ENCODE measurements around the gene FAM131A.

FAM131A gene

DNA sequence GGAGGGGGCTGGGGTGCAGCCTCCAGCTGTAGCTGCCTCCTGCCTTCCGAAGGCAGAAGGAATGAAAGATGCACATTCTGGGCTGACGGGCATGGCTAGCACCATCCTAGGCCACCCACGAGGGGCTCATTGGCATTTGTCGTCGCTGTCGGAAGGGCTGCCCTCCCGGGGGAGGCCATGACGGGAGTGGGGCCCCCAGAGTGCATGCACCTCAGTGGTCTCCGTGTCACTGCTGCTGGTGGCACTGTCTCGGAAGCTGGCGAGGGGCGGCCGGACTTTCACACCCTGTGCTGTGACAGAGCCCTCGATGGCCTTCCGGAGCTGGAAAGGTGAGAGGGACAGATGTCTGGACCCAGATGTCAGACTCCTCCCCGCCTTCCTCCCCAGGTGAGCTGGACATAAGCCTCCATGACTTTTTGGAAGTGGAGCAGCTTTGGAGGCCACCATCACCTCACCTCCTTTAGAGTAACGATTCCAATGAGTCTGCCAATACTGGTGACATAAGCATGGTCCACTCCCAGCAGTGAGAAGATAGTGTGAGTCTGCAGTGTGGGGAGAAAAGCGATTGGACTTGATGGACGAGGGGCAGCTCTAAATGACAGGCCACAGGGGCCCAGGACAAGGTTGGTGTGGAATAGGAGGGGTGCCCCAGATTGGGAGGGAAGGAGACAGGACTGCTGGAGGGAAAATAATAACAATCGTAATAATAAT lies 9.2 kb downstream of the FAM131A start:
- no peak for TF ChIP-seq SPI1 (IDR thresholded peaks at IDR 0.05; ENCODE audit: low read depth, low read length)
- DNase-seq (ENCODE audit: insufficient read length, low spot score) (no peak), FAIRE-seq (no peak)

DNA sequence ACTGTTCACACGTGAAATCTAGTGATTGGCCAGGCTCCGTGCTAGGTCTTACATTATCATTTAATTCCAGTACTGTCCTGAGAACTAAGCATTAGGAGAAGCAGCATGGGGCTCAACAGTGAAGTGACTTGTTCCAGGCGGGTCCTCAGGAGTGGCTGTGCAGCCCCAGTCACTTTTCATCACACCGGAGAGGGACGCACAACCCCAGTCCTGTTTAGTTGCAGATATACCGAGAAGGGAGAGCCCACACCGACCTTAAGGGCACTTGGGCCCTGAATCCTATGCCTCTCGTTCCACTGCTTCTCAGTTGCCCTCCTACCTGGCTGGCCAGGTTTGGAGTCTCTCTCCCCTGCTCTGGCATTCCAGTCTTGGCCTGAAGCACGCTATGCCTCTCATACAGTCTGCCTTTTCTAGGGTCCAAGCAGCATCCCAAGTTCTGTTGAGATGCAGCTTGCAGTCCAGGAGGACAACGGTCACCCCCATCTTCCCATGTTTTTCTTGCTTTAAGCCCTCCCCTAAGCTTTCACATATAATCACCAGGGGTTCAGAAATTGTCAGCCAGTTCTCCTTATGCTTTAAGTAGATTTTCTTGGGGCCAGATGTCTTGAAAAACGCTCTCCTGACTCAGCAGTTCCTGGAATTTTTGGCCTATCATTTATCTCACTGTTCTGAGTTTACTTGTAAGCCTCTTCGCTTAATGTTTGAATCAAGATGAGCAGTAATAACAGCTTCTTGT lies 10.1 kb downstream of the FAM131A start:
- no peak for DNase-seq (ENCODE audit: insufficient read length, low spot score)
- no peak for FAIRE-seq

DNA sequence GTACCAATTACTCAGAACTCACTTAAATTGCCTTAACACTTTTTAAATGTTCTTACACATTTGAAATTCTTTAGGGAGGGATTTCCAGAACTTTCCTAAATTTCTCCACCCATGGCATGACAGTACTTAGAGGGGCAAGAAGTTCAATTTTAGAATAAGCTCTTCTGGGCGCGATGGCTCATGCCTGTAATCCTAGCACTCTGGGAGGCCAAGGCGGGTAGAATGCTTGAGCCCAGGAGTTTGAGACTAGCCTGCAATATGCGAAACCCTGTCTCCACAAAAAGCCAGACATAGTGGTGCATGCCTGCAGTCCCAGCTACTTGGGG lies 10.6 kb downstream of the FAM131A start:
- no peak for DNase-seq (ENCODE audit: insufficient read length, low spot score)
- no peak for FAIRE-seq
- TF ChIP-seq SPI1 (IDR thresholded peaks at IDR 0.05; ENCODE audit: low read depth, low read length) (no peak), POU2F2 (IDR thresholded peaks at IDR 0.05; ENCODE audit: low read depth, low read length) (no peak), PAX5 (IDR thresholded peaks at IDR 0.05; ENCODE audit: insufficient read depth, low read length, severe bottlenecking) (no peak), POLR2A (IDR thresholded peaks at IDR 0.05; ENCODE audit: low read depth, low read length) (no peak), TAF1 (IDR thresholded peaks at IDR 0.05; ENCODE audit: low read depth, low read length) (no peak), POLR2AphosphoS5 (IDR thresholded peaks at IDR 0.05; ENCODE audit: low read depth, low read length) (no peak)

More for the DNA sequence above, 10.1 kb downstream of the FAM131A start:
- TF ChIP-seq POLR2A (IDR thresholded peaks at IDR 0.05; ENCODE audit: low read depth, low read length) = no peak
- no peak for TF ChIP-seq POLR2AphosphoS5 (IDR thresholded peaks at IDR 0.05; ENCODE audit: low read depth, low read length)
- TF ChIP-seq POU2F2 (IDR thresholded peaks at IDR 0.05; ENCODE audit: low read depth, low read length) = no peak
- TF ChIP-seq TAF1 (IDR thresholded peaks at IDR 0.05; ENCODE audit: low read depth, low read length) = no peak

DNA sequence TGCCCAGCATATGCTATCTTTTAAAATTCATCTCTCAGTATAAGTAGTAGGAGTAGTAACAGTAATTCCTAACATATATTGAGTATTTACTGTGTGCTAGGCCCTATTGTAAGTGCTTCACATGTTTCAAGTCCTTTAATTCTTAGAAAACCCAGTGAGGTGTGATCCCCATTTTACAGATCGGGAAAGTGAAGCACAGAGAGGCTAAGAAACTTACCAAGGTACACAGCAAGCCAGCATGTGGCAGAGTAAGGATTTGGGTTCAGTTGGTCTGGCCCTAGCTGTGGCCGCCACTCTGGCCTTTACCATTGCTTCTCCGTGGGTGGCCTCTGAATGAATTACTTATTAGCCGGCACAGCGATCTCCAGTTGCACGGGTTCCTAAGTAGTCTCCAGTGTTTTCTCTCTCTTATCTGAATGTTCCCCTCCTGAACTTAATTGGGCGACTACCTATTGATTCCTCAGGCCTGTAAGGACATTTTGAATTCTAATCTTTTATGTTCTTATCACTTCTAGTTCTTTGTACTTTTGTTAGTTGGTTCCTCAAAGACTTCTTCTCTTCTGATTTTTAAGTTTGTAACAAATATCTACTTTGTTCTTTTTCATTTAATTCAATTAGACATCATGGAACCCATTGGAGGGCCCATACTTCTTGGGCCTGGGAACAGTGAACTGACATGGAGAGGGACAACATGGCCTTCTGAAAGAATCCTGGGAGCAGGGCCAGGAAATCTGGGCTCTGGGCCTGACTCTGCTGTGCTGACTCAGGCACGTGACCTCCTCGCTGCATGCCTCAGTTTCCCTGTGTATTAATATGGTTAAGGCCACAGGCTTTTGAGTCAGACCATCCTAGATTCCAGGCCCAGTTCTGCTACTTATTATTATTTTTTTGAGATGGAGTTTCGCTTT lies 12.4 kb downstream of the FAM131A start:
- no peak for DNase-seq (ENCODE audit: insufficient read length, low spot score)
- TF ChIP-seq POU2F2 (IDR thresholded peaks at IDR 0.05; ENCODE audit: low read depth, low read length) (no peak), POLR2A (IDR thresholded peaks at IDR 0.05; ENCODE audit: low read depth, low read length) (no peak), TAF1 (IDR thresholded peaks at IDR 0.05; ENCODE audit: low read depth, low read length) (no peak), PAX5 (IDR thresholded peaks at IDR 0.05; ENCODE audit: insufficient read depth, low read length, severe bottlenecking) (no peak), SPI1 (IDR thresholded peaks at IDR 0.05; ENCODE audit: low read depth, low read length) (no peak), POLR2AphosphoS5 (IDR thresholded peaks at IDR 0.05; ENCODE audit: low read depth, low read length) (no peak)
- FAIRE-seq = no peak

DNA sequence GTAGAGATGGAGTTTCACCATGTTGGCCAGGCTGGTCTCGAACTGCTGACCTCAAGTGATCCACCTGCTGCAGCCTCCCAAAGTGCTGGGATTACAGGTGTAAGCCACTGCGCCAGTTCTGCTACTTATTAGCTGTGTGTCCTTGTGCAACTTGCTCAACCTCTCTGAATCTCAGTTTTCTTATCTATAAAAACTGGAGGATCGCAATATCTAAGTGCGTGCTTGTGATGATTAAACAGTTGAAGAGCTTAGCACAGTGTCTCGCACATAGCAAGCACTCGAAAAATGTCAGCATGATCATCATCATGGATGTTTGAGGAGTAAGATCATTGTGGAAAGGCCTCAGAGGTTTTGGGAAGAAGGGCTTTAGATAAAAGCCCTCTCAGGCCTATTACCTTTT lies 13.2 kb downstream of the FAM131A start:
- DNase-seq (ENCODE audit: insufficient read length, low spot score) (no peak), FAIRE-seq (no peak)
- TF ChIP-seq POU2F2 (IDR thresholded peaks at IDR 0.05; ENCODE audit: low read depth, low read length) = no peak
- TF ChIP-seq POLR2A (IDR thresholded peaks at IDR 0.05; ENCODE audit: low read depth, low read length) = no peak
- TF ChIP-seq PAX5 (IDR thresholded peaks at IDR 0.05; ENCODE audit: insufficient read depth, low read length, severe bottlenecking) = no peak

DNA sequence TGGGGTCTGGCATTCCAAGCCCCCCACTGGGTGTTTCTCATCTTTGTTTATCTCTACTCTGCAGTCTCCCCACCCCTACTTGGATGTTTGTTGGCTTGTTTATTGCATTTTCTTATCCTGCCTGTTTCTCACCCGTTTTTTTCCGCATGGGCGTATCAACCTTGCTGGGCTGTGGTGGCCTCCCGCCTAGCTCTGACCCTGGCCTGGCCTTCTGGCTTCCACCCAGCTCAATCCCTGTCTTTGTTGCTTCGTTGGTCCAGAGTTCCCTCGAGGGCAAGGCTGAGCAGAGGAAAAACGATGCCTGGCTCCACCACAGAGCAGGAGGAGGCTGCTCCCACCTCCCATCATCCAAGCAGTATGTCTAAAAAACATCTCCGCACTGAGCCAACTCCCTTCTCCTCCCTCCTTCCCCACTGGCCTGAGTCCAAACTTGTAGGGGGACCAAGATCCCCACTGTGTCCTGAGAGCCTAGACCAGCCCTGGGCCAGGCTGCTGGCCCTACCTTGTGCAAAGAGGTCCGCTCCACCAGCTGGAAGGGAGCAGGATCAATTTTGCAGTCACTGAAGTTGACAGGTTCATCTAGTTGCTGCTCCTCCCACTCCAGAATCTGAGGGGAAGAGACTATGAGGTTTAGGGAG lies 14.2 kb downstream of the FAM131A start:
- no peak for DNase-seq (ENCODE audit: insufficient read length, low spot score)

DNA sequence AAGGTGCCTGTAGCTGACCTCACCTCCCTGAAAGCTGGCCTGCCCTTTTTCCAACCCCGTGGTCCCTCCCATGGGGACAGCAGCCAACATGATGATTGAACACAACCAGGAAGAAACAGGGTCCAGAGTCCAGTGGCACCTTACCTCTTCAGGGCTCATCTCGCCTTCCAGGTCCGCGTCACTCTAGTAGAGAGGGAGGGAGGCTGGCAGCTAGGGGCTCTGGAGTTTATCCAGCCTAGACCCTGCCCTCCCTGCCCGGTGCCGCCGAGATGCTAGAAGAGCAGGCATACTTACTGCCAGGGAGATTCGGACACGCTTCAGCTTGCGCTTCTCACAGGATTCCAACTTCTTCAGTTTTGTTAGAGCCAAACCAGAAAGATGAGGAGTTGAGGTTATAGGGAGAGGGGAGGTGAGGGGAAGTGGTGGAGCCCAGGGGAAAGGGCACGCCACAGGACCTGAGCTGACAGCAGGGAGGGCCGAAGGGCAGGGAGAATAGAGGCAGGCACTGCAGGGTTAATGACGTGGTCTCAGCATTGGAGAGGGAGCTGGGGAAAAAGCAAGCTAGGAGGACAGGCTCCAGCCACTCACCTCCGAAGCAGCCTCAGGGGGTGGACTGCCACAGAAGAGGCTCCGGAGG lies 14.9 kb downstream of the FAM131A start:
- DNase-seq (ENCODE audit: insufficient read length, low spot score) = no peak
- FAIRE-seq = no peak
- TF ChIP-seq TAF1 (IDR thresholded peaks at IDR 0.05; ENCODE audit: low read depth, low read length) (no peak), POLR2AphosphoS5 (IDR thresholded peaks at IDR 0.05; ENCODE audit: low read depth, low read length) (no peak), POLR2A (IDR thresholded peaks at IDR 0.05; ENCODE audit: low read depth, low read length) (no peak), SPI1 (IDR thresholded peaks at IDR 0.05; ENCODE audit: low read depth, low read length) (no peak), PAX5 (IDR thresholded peaks at IDR 0.05; ENCODE audit: insufficient read depth, low read length, severe bottlenecking) (no peak), POU2F2 (IDR thresholded peaks at IDR 0.05; ENCODE audit: low read depth, low read length) (no peak)

More for the DNA sequence above, 14.2 kb downstream of the FAM131A start:
- TF ChIP-seq POU2F2 (IDR thresholded peaks at IDR 0.05; ENCODE audit: low read depth, low read length) (no peak), SPI1 (IDR thresholded peaks at IDR 0.05; ENCODE audit: low read depth, low read length) (no peak), POLR2AphosphoS5 (IDR thresholded peaks at IDR 0.05; ENCODE audit: low read depth, low read length) (no peak), POLR2A (IDR thresholded peaks at IDR 0.05; ENCODE audit: low read depth, low read length) (no peak), TAF1 (IDR thresholded peaks at IDR 0.05; ENCODE audit: low read depth, low read length) (no peak), PAX5 (IDR thresholded peaks at IDR 0.05; ENCODE audit: insufficient read depth, low read length, severe bottlenecking) (no peak)
- FAIRE-seq = no peak

DNA sequence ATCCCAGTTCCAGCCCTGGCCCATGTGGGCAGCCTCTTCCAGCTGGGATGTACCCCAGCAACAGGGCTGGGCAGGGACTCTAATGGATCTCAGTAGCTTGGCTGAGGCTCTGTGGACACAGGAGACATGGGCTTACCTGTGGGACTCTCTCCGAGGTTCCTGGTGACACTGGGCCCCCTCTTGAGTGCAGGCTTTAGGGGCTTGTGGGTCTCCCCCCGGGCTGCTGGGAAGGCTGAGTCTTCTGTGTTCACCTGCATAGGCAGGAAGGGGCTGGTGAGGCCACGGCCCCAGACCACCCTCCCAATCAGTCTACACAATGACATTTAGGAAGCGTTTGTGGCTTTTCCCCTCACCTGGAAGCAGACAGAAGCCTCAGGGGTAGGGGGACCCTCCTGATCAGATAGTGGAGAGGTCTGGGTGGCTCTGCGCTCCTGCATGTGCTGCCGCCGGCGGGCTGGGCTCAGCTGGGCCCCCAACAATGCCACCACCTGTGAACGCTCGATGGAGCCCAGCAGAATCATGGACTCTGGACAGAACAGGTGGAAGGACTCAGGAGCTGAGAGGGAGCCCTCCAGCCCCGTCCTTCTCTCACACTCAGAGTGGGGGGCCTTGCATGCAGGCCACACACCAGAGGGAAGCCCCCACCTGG lies 15.6 kb downstream of the FAM131A start:
- no peak for FAIRE-seq
- no peak for TF ChIP-seq POLR2AphosphoS5 (IDR thresholded peaks at IDR 0.05; ENCODE audit: low read depth, low read length)
- TF ChIP-seq TAF1 (IDR thresholded peaks at IDR 0.05; ENCODE audit: low read depth, low read length) = no peak
- no peak for TF ChIP-seq PAX5 (IDR thresholded peaks at IDR 0.05; ENCODE audit: insufficient read depth, low read length, severe bottlenecking)
- TF ChIP-seq POLR2A (IDR thresholded peaks at IDR 0.05; ENCODE audit: low read depth, low read length) = no peak
- TF ChIP-seq SPI1 (IDR thresholded peaks at IDR 0.05; ENCODE audit: low read depth, low read length) = no peak
- TF ChIP-seq POU2F2 (IDR thresholded peaks at IDR 0.05; ENCODE audit: low read depth, low read length) = no peak
- DNase-seq (ENCODE audit: insufficient read length, low spot score) = no peak

All from GM12891 (cell line).